GM12878 (cell line): ENCODE data around the gene SMARCAL1. TPM values are rescaled to one million over a fixed set of nuclear protein-coding genes. Genes with fewer than 3 reads are reported as not detected.
A peak's percentile ranks its signal among the peaks of the same experiment; 100 is the strongest.

Experiments used
- ATAC-seq: fragments of 200-7000 bp; cut with Tn5 transposase; 3 replicates; pipeline ENCODE4 v1.9.1; 2020; ENCODE audit warnings: mild to moderate bottlenecking, moderate library complexity
- BruUV-seq: library from RNA; stranded (reverse); fragments of 400-500 nt; replicated peaks from 2 replicates; lab custom pipeline; 2021; lab: Mats Ljungman, UMichigan
- CTCF ChIA-PET: fragments of 300-600 bp; sonication (Branson Sonifier 250); formaldehyde crosslinking; extraction: SDS; loops from one replicate; lab custom pipeline; 2021; ENCODE audit warnings: inconsistent platforms; lab: Yijun Ruan, JAX
- POLR2A ChIA-PET: fragments of 350-600 bp; formaldehyde crosslinking; extraction: SDS; loops from one replicate; lab custom pipeline; 2021; ENCODE audit warnings: inconsistent platforms; lab: Charles Lee
- RAD21 ChIA-PET: fragments of 300-600 bp; sonication (Branson Sonifier 250); formaldehyde crosslinking; loops from one replicate; lab custom pipeline; 2023; ENCODE audit warnings: antibody characterized with exemption; ENCODE audit not compliant: unreplicated experiment; lab: Charles Lee
- SMC1A ChIA-PET: fragments of 300-600 bp; sonication (Branson Sonifier 250); formaldehyde crosslinking; loops from one replicate; lab custom pipeline; 2023; ENCODE audit not compliant: unreplicated experiment, uncharacterized antibody; lab: Charles Lee
- DNase-seq: peaks from one replicate; pipeline ENCODE4 v3.0.0-alpha.2; 2011; ENCODE audit warnings: low read depth, low spot score
- FAIRE-seq: peaks from 3 replicates; lab custom pipeline; 2011; peaks lifted over from hg19 to GRCh38; lab: Jason Lieb, UNC
- H2AFZ ChIP-seq: 2 replicates; pipeline ENCODE4 v1.6.0; 2011; ENCODE audit warnings: low read depth, low read length, control low read depth; ENCODE audit not compliant: control insufficient read depth
- H3K27ac ChIP-seq: 2 replicates; pipeline ENCODE4 v1.5.1; 2011; ENCODE audit warnings: control low read depth; ENCODE audit not compliant: control insufficient read depth, insufficient read depth
- H3K27me3 ChIP-seq, 2 experiments: replicated peaks in 1 of 2; 2 replicates each; pipeline versions ENCODE4 v1.6.0 to v1.6.1; 2011; ENCODE audit warnings: low read length in 1 of 2; ENCODE audit not compliant: control insufficient read depth in 2 of 2, insufficient read depth in 2 of 2
- H3K36me3 ChIP-seq, 2 experiments: 2 replicates each; pipeline ENCODE4 v1.5.1; 2011; ENCODE audit warnings: low read length in 1 of 2; ENCODE audit not compliant: control insufficient read depth in 2 of 2, insufficient read depth in 2 of 2
- H3K4me1 ChIP-seq: 2 replicates; pipeline ENCODE4 v1.6.1; 2011; ENCODE audit warnings: mild to moderate bottlenecking, low read length, moderate library complexity, mixed read lengths; ENCODE audit not compliant: control insufficient read depth, insufficient read depth
- H3K4me2 ChIP-seq: 2 replicates; pipeline ENCODE4 v1.6.0; 2011; ENCODE audit warnings: control low read depth; ENCODE audit not compliant: control insufficient read depth, insufficient read depth
- H3K4me3 ChIP-seq: fragments of 200-600 bp; sonication (generic); 2 replicates; pipeline ENCODE4 v1.5.1; 2016
- H3K79me2 ChIP-seq: 2 replicates; pipeline ENCODE4 v1.6.0; 2011; ENCODE audit warnings: low read length; ENCODE audit not compliant: control insufficient read depth, insufficient read depth
- H3K9ac ChIP-seq: 2 replicates; pipeline ENCODE4 v1.8.0; 2011; ENCODE audit warnings: low read length, control low read depth, mixed read lengths; ENCODE audit not compliant: control insufficient read depth, insufficient read depth
- H3K9me3 ChIP-seq: replicated peaks from 3 replicates; pipeline ENCODE4 v1.5.1; 2011; ENCODE audit warnings: mild to moderate bottlenecking, low read length; ENCODE audit not compliant: control insufficient read depth, insufficient read depth
- H4K20me1 ChIP-seq: 2 replicates; pipeline ENCODE4 v1.6.0; 2011; ENCODE audit not compliant: control insufficient read depth, insufficient read depth
- BHLHE40 ChIP-seq, 2 experiments: fragments of 450-650 bp in 1 of 2; IDR thresholded peaks; 2 replicates each; pipeline ENCODE4 v1.6.1; 2011 to 2017; ENCODE audit warnings: low read depth in 2 of 2, borderline replicate concordance in 1 of 2, improper control_type of control experiment in 1 of 2, low read length in 1 of 2, mild to moderate bottlenecking in 1 of 2
- HDAC6 ChIP-seq: fragments of 200-600 bp; sonication (generic); IDR thresholded peaks from one replicate; pipeline ENCODE4 v1.8.0; 2017; ENCODE audit warnings: antibody characterized with exemption; ENCODE audit not compliant: unreplicated experiment
- NR2F1 ChIP-seq: fragments of 450-650 bp; conservative IDR thresholded peaks from 2 replicates; pipeline ENCODE4 v1.6.1; 2017; ENCODE audit warnings: mild to moderate bottlenecking
- POLR2A ChIP-seq: IDR thresholded peaks from 2 replicates; pipeline ENCODE4 v1.6.1; 2011; ENCODE audit warnings: low read depth, mild to moderate bottlenecking, low read length
- POLR2AphosphoS5 ChIP-seq: IDR thresholded peaks from 2 replicates; pipeline ENCODE4 v1.6.1; 2011; ENCODE audit warnings: mild to moderate bottlenecking, low read length, inconsistent platforms
- RELA ChIP-seq: fragments of 450-650 bp; IDR thresholded peaks from 2 replicates; pipeline ENCODE4 v1.8.0; 2014; ENCODE audit warnings: borderline replicate concordance; ENCODE audit not compliant: partially characterized antibody
- SMAD5 ChIP-seq: IDR thresholded peaks from 2 replicates; pipeline ENCODE4 v1.6.1; 2016; ENCODE audit warnings: antibody characterized with exemption, low read depth
- WGBS: methylation state at CpG from one replicate; pipeline ENCODE4 v1.1.6; 2016; ENCODE audit warnings: low lambda C conversion rate; ENCODE audit not compliant: insufficient replicate concordance, insufficient coverage; ENCODE audit errors: missing lambda C conversion rate; 5-methylcytosine and 5-hydroxymethylcytosine counted together
- in situ Hi-C: fragments of 300-500 bp; cut with MboI; formaldehyde crosslinking; loops from 9 replicates; pipeline ENCODE4 v1.14.3; 2018; ENCODE audit warnings: mixed read lengths
- intact Hi-C: fragments of 100-400 bp; cut with micrococcal nuclease; formaldehyde crosslinking; loops from one replicate; pipeline ENCODE4 v1.14.2; 2022; ENCODE audit not compliant: unreplicated experiment
- polyA plus RNA-seq, 11 experiments: library from polyadenylated mRNA; depleted of rRNA in 4 of 11; unstranded in 6 of 11; stranded (reverse) in 5 of 11; fragments of >200 nt; fragmentation: Nextera tagmentation in 4 of 11; fragmentation: Illumina TruSeq in 1 of 11; extraction: Ambion mirVana in 4 of 11; extraction: Trizol in 1 of 11; gene quantifications; 1 replicate in 1 of 11; 2 replicates in 10 of 11; pipeline versions ENCODE4 v1.2.1 to v1.2.3, GENCODE V29; 2011 to 2016; ENCODE audit warnings: inconsistent platforms in 2 of 11, missing spikeins in 2 of 11, low read depth in 1 of 11
- total RNA-seq, 4 experiments: library from RNA; depleted of rRNA in 3 of 4; stranded (reverse); fragments of >200 nt in 3 of 4; fragmentation: Illumina TruSeq in 1 of 4; extraction: Trizol in 1 of 4; gene quantifications; 2 replicates each; pipeline versions ENCODE4 v1.2.1 to v1.2.3, GENCODE V29; 2013 to 2021
- TF ChIP-seq, protein P1 (sequence below): fragments of 450-650 bp; IDR thresholded peaks from 2 replicates; pipeline ENCODE4 v1.6.1; 2017; ENCODE audit warnings: mild to moderate bottlenecking, low read depth, inconsistent platforms; ENCODE audit not compliant: poor library complexity, severe bottlenecking
- TF ChIP-seq, protein P2 (sequence below): IDR thresholded peaks from 2 replicates; pipeline ENCODE4 v1.6.1; 2012; ENCODE audit warnings: mild to moderate bottlenecking, low read depth, low read length
- TF ChIP-seq, protein P3 (sequence below): fragments of 450-650 bp; formaldehyde crosslinking; IDR thresholded peaks from 2 replicates; pipeline ENCODE4 v1.4.0; 2022; ENCODE audit warnings: mild to moderate bottlenecking, moderate library complexity
- TF ChIP-seq, protein P4 (sequence below): IDR thresholded peaks from 2 replicates; pipeline ENCODE4 v1.6.1; 2012; ENCODE audit warnings: low read depth, low read length, improper control_type of control experiment

SMARCAL1 gene
- total and polyA plus RNA-seq, 10 of the 15 experiments (the other 5 are each of a cell fraction or from before 2014, with no cell fraction given) = 10.8 to 32.9 (median 21.8) TPM

DNA sequence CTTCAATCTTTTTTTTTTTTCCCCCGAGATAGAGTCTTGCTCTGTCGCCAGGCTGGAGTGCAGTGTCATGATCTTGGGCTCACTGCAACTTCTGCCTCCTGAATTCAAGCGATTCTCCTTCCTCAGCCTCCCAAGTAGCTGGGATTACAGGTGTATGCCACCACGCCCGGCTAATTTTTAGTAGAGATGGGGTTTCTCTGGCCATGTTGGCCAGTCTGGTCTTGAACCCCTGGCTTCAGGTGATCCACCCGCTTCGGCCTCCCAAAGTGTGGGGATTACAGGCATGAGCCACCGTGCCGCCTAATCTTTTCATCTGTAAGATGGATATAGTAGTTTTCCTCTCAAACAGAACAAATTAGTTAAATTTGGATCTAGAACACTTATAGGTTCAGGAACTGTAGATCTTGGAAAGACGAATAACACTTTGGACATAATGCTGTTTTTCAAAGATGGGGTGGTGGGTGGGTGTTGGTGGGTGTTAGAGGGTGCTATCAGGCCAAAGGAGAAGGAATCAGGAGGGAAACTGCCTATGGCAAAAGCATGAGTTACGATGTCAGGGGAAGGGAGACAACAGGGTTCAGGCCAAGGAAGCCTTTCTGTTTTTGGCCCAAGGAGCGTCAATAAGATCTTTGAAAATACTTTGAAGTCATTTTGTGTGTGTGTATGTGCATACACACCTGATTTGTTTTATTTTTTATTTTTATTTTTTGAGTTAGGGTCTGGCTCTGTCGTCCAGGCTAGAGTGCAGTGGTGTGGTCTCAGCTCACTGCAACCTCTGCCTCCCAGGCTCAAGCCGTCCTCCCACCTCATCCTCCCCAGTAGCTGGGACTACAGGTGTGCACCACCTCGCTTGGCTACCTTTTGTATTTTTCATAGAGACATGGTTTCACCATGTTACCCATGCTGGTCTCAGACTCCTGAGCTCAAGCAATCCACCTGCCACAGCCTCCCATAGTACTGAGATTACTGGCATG lies 93.1 kb downstream of the SMARCAL1 start:
- H2AFZ ChIP-seq = no peak overlapping the region
- RAD21 ChIA-PET = no interaction called here
- TF ChIP-seq RELA (no peak), BHLHE40 (IDR thresholded peaks at IDR 0.05; ENCODE audit: borderline replicate concordance in 1 of 2, low read depth in 2 of 2, low read length in 1 of 2) (no peak), NR2F1 (no peak), SMAD5 (0 out of 2 replicates have a peak, but pooled peaks have one; percentile 17), POLR2AphosphoS5 (peak; percentile 59; the same call in 1 of the 2 replicates), POLR2A (peak; percentile 58), HDAC6 (no peak)
- TF ChIP-seq, protein P1, sequence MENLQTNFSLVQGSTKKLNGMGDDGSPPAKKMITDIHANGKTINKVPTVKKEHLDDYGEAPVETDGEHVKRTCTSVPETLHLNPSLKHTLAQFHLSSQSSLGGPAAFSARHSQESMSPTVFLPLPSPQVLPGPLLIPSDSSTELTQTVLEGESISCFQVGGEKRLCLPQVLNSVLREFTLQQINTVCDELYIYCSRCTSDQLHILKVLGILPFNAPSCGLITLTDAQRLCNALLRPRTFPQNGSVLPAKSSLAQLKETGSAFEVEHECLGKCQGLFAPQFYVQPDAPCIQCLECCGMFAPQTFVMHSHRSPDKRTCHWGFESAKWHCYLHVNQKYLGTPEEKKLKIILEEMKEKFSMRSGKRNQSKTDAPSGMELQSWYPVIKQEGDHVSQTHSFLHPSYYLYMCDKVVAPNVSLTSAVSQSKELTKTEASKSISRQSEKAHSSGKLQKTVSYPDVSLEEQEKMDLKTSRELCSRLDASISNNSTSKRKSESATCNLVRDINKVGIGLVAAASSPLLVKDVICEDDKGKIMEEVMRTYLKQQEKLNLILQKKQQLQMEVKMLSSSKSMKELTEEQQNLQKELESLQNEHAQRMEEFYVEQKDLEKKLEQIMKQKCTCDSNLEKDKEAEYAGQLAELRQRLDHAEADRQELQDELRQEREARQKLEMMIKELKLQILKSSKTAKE = no peak
- TF ChIP-seq, protein P2, sequence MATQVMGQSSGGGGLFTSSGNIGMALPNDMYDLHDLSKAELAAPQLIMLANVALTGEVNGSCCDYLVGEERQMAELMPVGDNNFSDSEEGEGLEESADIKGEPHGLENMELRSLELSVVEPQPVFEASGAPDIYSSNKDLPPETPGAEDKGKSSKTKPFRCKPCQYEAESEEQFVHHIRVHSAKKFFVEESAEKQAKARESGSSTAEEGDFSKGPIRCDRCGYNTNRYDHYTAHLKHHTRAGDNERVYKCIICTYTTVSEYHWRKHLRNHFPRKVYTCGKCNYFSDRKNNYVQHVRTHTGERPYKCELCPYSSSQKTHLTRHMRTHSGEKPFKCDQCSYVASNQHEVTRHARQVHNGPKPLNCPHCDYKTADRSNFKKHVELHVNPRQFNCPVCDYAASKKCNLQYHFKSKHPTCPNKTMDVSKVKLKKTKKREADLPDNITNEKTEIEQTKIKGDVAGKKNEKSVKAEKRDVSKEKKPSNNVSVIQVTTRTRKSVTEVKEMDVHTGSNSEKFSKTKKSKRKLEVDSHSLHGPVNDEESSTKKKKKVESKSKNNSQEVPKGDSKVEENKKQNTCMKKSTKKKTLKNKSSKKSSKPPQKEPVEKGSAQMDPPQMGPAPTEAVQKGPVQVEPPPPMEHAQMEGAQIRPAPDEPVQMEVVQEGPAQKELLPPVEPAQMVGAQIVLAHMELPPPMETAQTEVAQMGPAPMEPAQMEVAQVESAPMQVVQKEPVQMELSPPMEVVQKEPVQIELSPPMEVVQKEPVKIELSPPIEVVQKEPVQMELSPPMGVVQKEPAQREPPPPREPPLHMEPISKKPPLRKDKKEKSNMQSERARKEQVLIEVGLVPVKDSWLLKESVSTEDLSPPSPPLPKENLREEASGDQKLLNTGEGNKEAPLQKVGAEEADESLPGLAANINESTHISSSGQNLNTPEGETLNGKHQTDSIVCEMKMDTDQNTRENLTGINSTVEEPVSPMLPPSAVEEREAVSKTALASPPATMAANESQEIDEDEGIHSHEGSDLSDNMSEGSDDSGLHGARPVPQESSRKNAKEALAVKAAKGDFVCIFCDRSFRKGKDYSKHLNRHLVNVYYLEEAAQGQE = no peak
- TF ChIP-seq, protein P3, sequence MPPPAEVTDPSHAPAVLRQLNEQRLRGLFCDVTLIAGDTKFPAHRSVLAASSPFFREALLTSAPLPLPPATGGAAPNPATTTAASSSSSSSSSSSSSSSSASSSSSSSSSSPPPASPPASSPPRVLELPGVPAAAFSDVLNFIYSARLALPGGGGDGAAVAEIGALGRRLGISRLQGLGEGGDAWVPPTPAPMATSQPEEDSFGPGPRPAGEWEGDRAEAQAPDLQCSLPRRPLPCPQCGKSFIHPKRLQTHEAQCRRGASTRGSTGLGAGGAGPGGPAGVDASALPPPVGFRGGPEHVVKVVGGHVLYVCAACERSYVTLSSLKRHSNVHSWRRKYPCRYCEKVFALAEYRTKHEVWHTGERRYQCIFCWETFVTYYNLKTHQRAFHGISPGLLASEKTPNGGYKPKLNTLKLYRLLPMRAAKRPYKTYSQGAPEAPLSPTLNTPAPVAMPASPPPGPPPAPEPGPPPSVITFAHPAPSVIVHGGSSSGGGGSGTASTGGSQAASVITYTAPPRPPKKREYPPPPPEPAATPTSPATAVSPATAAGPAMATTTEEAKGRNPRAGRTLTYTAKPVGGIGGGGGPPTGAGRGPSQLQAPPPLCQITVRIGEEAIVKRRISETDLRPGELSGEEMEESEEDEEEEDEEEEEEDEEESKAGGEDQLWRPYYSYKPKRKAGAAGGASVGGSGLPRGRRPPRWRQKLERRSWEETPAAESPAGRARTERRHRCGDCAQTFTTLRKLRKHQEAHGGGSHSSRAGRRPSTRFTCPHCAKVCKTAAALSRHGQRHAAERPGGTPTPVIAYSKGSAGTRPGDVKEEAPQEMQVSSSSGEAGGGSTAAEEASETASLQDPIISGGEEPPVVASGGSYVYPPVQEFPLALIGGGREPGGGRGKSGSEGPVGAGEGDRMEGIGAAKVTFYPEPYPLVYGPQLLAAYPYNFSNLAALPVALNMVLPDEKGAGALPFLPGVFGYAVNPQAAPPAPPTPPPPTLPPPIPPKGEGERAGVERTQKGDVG (CRISPR knock-in tag) = no peak
- TF ChIP-seq, protein P4, sequence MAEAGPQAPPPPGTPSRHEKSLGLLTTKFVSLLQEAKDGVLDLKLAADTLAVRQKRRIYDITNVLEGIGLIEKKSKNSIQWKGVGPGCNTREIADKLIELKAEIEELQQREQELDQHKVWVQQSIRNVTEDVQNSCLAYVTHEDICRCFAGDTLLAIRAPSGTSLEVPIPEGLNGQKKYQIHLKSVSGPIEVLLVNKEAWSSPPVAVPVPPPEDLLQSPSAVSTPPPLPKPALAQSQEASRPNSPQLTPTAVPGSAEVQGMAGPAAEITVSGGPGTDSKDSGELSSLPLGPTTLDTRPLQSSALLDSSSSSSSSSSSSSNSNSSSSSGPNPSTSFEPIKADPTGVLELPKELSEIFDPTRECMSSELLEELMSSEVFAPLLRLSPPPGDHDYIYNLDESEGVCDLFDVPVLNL = no peak
- TF ChIP-seq, all 136 proteins: peak for 3
- Histone ChIP-seq H3K4me2 (no peak overlapping the region), H3K9ac (no peak overlapping the region), H3K27me3 (no peaks in the 10 kb centered on the region), H3K27ac (no peak overlapping the region), H3K9me3 (no peaks in the 10 kb centered on the region; the same call in 2 of the 3 replicates), H3K36me3 (peaks cover 10 to 51% of the 10 kb centered on the region in 2 experiments), H3K4me1 (peaks cover 7% of the 10 kb centered on the region; the same call in 1 of the 2 replicates), H3K79me2 (peaks cover 27% of the 10 kb centered on the region), H3K4me3 (no peak overlapping the region), H4K20me1 (peaks cover 4% of the 10 kb centered on the region; the same call in 1 of the 2 replicates)
- ChIA-PET CTCF (interaction anchor here (0.7 to 3.5 kb wide), 2 partner anchors 13 to 18 kb away, joined by 4 to 25 read pairs; no protein-coding TSS in a partner anchor), POLR2A (interaction anchor here (0.7 to 1.2 kb wide), 2 partner anchors 9 to 88 kb away, joined by 3 read pairs; no protein-coding TSS in a partner anchor), SMC1A (interaction anchor here (0.7 to 1.4 kb wide), 2 partner anchors 12 to 396 kb away, joined by 4 read pairs; partner anchors contain the start of gene XRCC5)
- ATAC-seq (no peak; the same call in 2 of the 3 replicates), DNase-seq (no peak), FAIRE-seq (no peak)
- no TSS peak for BruUV-seq
- intact Hi-C loops = loop anchor here (10.0 kb wide), 1 partner anchor 391 kb away; no protein-coding TSS in a partner anchor
- 91% methylated on average over 15 of the region's 15 CpGs for WGBS
- in situ Hi-C loops = no loop called here
